H9 (cell line): ENCODE results near the gene RLN3. TPM values are rescaled to one million over a fixed set of nuclear protein-coding genes. Genes with fewer than 3 reads are reported as not detected.
A peak's percentile ranks its signal among the peaks of the same experiment; 100 is the strongest.

Source experiments
- DNase-seq: peaks from one replicate; pipeline ENCODE4 v3.0.0-alpha.2; 2017
- H2AFZ ChIP-seq: one replicate; pipeline ENCODE4 v1.6.1; 2013; ENCODE audit warnings: mild to moderate bottlenecking, low read length, control low read depth, moderate library complexity
- H2AK5ac ChIP-seq: 2 replicates; pipeline ENCODE4 v1.6.1; 2013; ENCODE audit warnings: low read length, control low read depth, mixed read lengths; ENCODE audit not compliant: insufficient read length
- H2BK120ac ChIP-seq: one replicate; pipeline ENCODE4 v1.6.1; 2013; ENCODE audit warnings: low read depth, mild to moderate bottlenecking, low read length, control low read depth, inconsistent platforms; ENCODE audit not compliant: poor library complexity, severe bottlenecking
- H2BK12ac ChIP-seq: 2 replicates; pipeline ENCODE4 v1.6.1; 2013; ENCODE audit warnings: low read length, control low read depth, mixed read lengths, low read depth; ENCODE audit not compliant: insufficient read length
- H2BK15ac ChIP-seq: 2 replicates; pipeline ENCODE4 v1.6.1; 2013; ENCODE audit warnings: low read depth, low read length, control low read depth
- H2BK20ac ChIP-seq: one replicate; pipeline ENCODE4 v1.6.1; 2013; ENCODE audit warnings: low read depth, mild to moderate bottlenecking, low read length, control low read depth, inconsistent platforms; ENCODE audit not compliant: poor library complexity, severe bottlenecking
- H2BK5ac ChIP-seq: 2 replicates; pipeline ENCODE4 v1.6.1; 2013; ENCODE audit warnings: low read length, control low read depth, mixed read lengths; ENCODE audit not compliant: insufficient read length
- H3K14ac ChIP-seq: 2 replicates; pipeline ENCODE4 v1.6.1; 2013; ENCODE audit warnings: low read length, control low read depth; ENCODE audit not compliant: insufficient read depth
- H3K18ac ChIP-seq: 2 replicates; pipeline ENCODE4 v1.6.1; 2013; ENCODE audit warnings: low read depth, mild to moderate bottlenecking, mixed read lengths, low read length, control low read depth; ENCODE audit not compliant: insufficient read length
- H3K23ac ChIP-seq: 2 replicates; pipeline ENCODE4 v1.6.1; 2013; ENCODE audit warnings: low read length, control low read depth, mixed read lengths, low read depth; ENCODE audit not compliant: insufficient read length
- H3K23me2 ChIP-seq: 2 replicates; pipeline ENCODE4 v1.6.1; 2013; ENCODE audit warnings: low read depth, mild to moderate bottlenecking, mixed read lengths, low read length, control low read depth; ENCODE audit not compliant: insufficient read length, poor library complexity, severe bottlenecking
- H3K27ac ChIP-seq: 2 replicates; pipeline ENCODE4 v1.5.1; 2013; ENCODE audit warnings: low read length, control low read depth, mixed read lengths, low read depth; ENCODE audit not compliant: insufficient read length
- H3K27me3 ChIP-seq: 2 replicates; pipeline ENCODE4 v1.6.1; 2013; ENCODE audit warnings: low read length, control low read depth, inconsistent platforms; ENCODE audit not compliant: insufficient read depth
- H3K4ac ChIP-seq: 2 replicates; pipeline ENCODE4 v1.6.1; 2013; ENCODE audit warnings: low read depth, mild to moderate bottlenecking, control low read depth, inconsistent platforms, low read length, moderate library complexity
- H3K4me1 ChIP-seq: 2 replicates; pipeline ENCODE4 v1.6.1; 2013; ENCODE audit warnings: low read length, control low read depth, inconsistent platforms; ENCODE audit not compliant: insufficient read depth
- H3K4me2 ChIP-seq: 2 replicates; pipeline ENCODE4 v1.6.1; 2013; ENCODE audit warnings: low read length, control low read depth, mixed read lengths; ENCODE audit not compliant: insufficient read length, insufficient read depth
- H3K56ac ChIP-seq: 2 replicates; pipeline ENCODE4 v1.6.1; 2013; ENCODE audit warnings: low read depth, mild to moderate bottlenecking, mixed read lengths, low read length, control low read depth; ENCODE audit not compliant: insufficient read length
- H3K79me1 ChIP-seq: 2 replicates; pipeline ENCODE4 v1.6.1; 2013; ENCODE audit warnings: low read depth, mild to moderate bottlenecking, moderate library complexity, low read length, control low read depth, inconsistent platforms; ENCODE audit not compliant: insufficient read depth, poor library complexity, severe bottlenecking
- H3K79me2 ChIP-seq: 2 replicates; pipeline ENCODE4 v1.6.1; 2013; ENCODE audit warnings: low read length, control low read depth, inconsistent platforms; ENCODE audit not compliant: insufficient read depth
- H3K9ac ChIP-seq: 2 replicates; pipeline ENCODE4 v1.6.1; 2013; ENCODE audit warnings: low read length, control low read depth, mixed read lengths; ENCODE audit not compliant: insufficient read length; ENCODE audit errors: extremely low read depth
- H3K9me3 ChIP-seq: one replicate; pipeline ENCODE4 v1.6.1; 2013; ENCODE audit warnings: low read depth, low read length, inconsistent platforms; ENCODE audit not compliant: control insufficient read depth
- H3T11ph ChIP-seq: one replicate; pipeline ENCODE4 v1.6.1; 2013; ENCODE audit warnings: mild to moderate bottlenecking, low read length, control low read depth, inconsistent platforms
- H4K20me1 ChIP-seq: one replicate; pipeline ENCODE4 v1.6.1; 2013; ENCODE audit not compliant: control insufficient read depth, insufficient read length, insufficient read depth
- H4K5ac ChIP-seq: 2 replicates; pipeline ENCODE4 v1.6.1; 2013; ENCODE audit warnings: low read depth, mild to moderate bottlenecking, mixed read lengths, low read length, control low read depth; ENCODE audit not compliant: insufficient read length
- H4K8ac ChIP-seq: replicated peaks from 2 replicates; pipeline ENCODE4 v1.6.1; 2013; ENCODE audit warnings: low read length, control low read depth, mixed read lengths, low read depth; ENCODE audit not compliant: insufficient read length
- H4K91ac ChIP-seq: 2 replicates; pipeline ENCODE4 v1.6.1; 2013; ENCODE audit warnings: low read depth, mild to moderate bottlenecking, moderate library complexity, mixed read lengths, low read length, control low read depth; ENCODE audit not compliant: insufficient read length
- H3K27ac Mint-ChIP-seq, 3 experiments: 2 replicates in 2 of 3; 3 replicates in 1 of 3; pipeline ENCODE4 v1.8.0; 2020 to 2021; ENCODE audit warnings: mixed read lengths in 3 of 3, mild to moderate bottlenecking in 1 of 3, moderate library complexity in 1 of 3
- H3K27me3 Mint-ChIP-seq: 2 replicates; pipeline ENCODE4 v1.8.0; 2021; ENCODE audit warnings: low read depth, mild to moderate bottlenecking, moderate library complexity, mixed read lengths
- H3K36me3 Mint-ChIP-seq, 3 experiments: 2 replicates in 2 of 3; 3 replicates in 1 of 3; pipeline ENCODE4 v1.8.0; 2020 to 2021; ENCODE audit warnings: low read depth in 3 of 3, mixed read lengths in 3 of 3; ENCODE audit not compliant: insufficient read depth in 1 of 3
- H3K4me1 Mint-ChIP-seq, 2 experiments: 2 replicates each; pipeline ENCODE4 v1.8.0; 2020; ENCODE audit warnings: mixed read lengths in 2 of 2
- H3K4me3 Mint-ChIP-seq, 2 experiments: 2 replicates in 1 of 2; 3 replicates in 1 of 2; pipeline ENCODE4 v1.8.0; 2020 to 2021; ENCODE audit warnings: mild to moderate bottlenecking in 2 of 2, mixed read lengths in 2 of 2, moderate library complexity in 1 of 2
- H3K9me3 Mint-ChIP-seq, 2 experiments: 2 replicates in 1 of 2; 3 replicates in 1 of 2; pipeline ENCODE4 v1.8.0; 2020; ENCODE audit warnings: mild to moderate bottlenecking in 2 of 2, mixed read lengths in 2 of 2, moderate library complexity in 1 of 2
- WGBS: extraction: QIAGEN DNeasy Blood & Tissue Kit; methylation state at CpG from one replicate; pipeline ENCODE4 v1.1.7; 2013; ENCODE audit warnings: missing lambda C conversion rate, low lambda C conversion rate, mixed read lengths; ENCODE audit not compliant: insufficient read length; ENCODE audit errors: extremely low coverage; 5-methylcytosine and 5-hydroxymethylcytosine counted together
- total RNA-seq: library from RNA; stranded (reverse); gene quantifications from 2 replicates; pipeline ENCODE4 v1.2.1, GENCODE V29; 2021
- TF ChIP-seq, protein P1 (sequence below): fragments of 200-600 bp; sonication (generic); conservative IDR thresholded peaks from 3 replicates; pipeline ENCODE4 v1.8.0; 2021; ENCODE audit warnings: antibody characterized with exemption, mild to moderate bottlenecking

Gene RLN3
- total RNA-seq, 1 experiment from 2014 or later, result not detected

DNA sequence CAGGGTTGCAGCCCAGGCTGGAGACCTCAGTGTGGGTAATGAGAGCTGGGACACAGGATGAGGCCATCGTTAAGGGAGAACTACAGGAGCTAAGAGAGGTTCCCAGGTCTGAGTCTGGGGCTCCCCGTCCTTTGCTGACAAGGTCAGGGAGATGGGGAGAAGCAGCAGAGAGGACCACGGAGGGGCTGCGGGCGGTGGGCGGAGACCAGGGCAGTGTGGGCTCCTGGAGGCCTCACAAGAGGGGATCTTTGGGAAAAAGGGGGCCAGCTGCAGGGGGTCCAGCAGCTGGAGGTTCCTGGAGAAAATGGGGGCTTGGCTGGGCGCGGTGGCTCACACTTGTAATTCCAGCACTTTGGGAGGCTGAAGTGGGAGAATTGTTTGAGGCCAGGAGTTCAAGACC, 37.9 kb upstream of the RLN3 start:
- Histone ChIP-seq H3T11ph (no peak overlapping the region), H4K5ac (no peak overlapping the region), H2BK15ac (no peak overlapping the region), H3K56ac (no peak overlapping the region), H3K23ac (no peak overlapping the region), H3K4ac (no peak overlapping the region), H2BK120ac (no peak overlapping the region), H4K8ac (no peak overlapping the region), H3K9ac (no peak overlapping the region), H3K14ac (no peak overlapping the region), H3K23me2 (no peaks in the 10 kb centered on the region), H3K18ac (no peak overlapping the region), H3K4me1 (peaks cover 3% of the 10 kb centered on the region; the same call in 1 of the 2 replicates), H2AK5ac (no peak overlapping the region), H3K27me3 (no peaks in the 10 kb centered on the region), H3K79me2 (no peaks in the 10 kb centered on the region), H2AFZ (no peak overlapping the region), H3K27ac (no peak overlapping the region), H2BK20ac (no peak overlapping the region), H3K9me3 (no peaks in the 10 kb centered on the region), H3K4me2 (no peak overlapping the region), H3K79me1 (no peaks in the 10 kb centered on the region), H2BK5ac (no peak overlapping the region), H4K20me1 (no peaks in the 10 kb centered on the region), H4K91ac (no peak overlapping the region), H2BK12ac (no peak overlapping the region)
- Mint-ChIP-seq H3K4me1 (peaks cover 35 to 43% of the 10 kb centered on the region in 2 experiments), H3K36me3 (peaks cover 2 to 35% (median 18%) of the 10 kb centered on the region in 3 experiments; a peak in 6 of 7 replicates), H3K27ac (peak overlapping the region; percentile 14 to 89 (median 56); a peak in 6 of 7 replicates), H3K27me3 (no peaks in the 10 kb centered on the region), H3K4me3 (no peak overlapping the region), H3K9me3 (no peaks in the 10 kb centered on the region; a peak in 1 of 5 replicates)
- TF ChIP-seq, protein P1, sequence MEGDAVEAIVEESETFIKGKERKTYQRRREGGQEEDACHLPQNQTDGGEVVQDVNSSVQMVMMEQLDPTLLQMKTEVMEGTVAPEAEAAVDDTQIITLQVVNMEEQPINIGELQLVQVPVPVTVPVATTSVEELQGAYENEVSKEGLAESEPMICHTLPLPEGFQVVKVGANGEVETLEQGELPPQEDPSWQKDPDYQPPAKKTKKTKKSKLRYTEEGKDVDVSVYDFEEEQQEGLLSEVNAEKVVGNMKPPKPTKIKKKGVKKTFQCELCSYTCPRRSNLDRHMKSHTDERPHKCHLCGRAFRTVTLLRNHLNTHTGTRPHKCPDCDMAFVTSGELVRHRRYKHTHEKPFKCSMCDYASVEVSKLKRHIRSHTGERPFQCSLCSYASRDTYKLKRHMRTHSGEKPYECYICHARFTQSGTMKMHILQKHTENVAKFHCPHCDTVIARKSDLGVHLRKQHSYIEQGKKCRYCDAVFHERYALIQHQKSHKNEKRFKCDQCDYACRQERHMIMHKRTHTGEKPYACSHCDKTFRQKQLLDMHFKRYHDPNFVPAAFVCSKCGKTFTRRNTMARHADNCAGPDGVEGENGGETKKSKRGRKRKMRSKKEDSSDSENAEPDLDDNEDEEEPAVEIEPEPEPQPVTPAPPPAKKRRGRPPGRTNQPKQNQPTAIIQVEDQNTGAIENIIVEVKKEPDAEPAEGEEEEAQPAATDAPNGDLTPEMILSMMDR, result no peak
- no peak for DNase-seq
- WGBS, result no CpG with 5 or more reads among the region's 8 CpGs
